GM23338 (cell line): Measurements from ENCODE around the gene SPDL1. TPM values are rescaled to one million over a fixed set of nuclear protein-coding genes. Genes with fewer than 3 reads are reported as not detected.

Source experiments
- ATAC-seq: fragments of 200-7000 bp; cut with Tn5 transposase; 3 replicates; pipeline ENCODE4 v1.9.1; 2020
- DNase-seq: peaks from one replicate; pipeline ENCODE4 v3.0.0-alpha.2; 2015; ENCODE audit warnings: low spot score
- H2AFZ ChIP-seq: fragments of 200-600 bp; sonication (generic); 2 replicates; pipeline ENCODE4 v1.8.0; 2016; ENCODE audit warnings: antibody characterized with exemption, mild to moderate bottlenecking, moderate library complexity
- H3F3A ChIP-seq: fragments of 200-600 bp; sonication (generic); replicated peaks from 2 replicates; pipeline ENCODE4 v1.8.0; 2017; ENCODE audit warnings: antibody characterized with exemption, mixed run types, low read depth
- H3K27ac ChIP-seq: fragments of 200-600 bp; sonication (generic); 2 replicates; pipeline ENCODE4 v1.6.1; 2016; ENCODE audit warnings: low read depth
- H3K27me3 ChIP-seq: fragments of 200-600 bp; sonication (generic); 2 replicates; pipeline ENCODE4 v1.8.0; 2016; ENCODE audit warnings: mild to moderate bottlenecking, mixed run types, moderate library complexity; ENCODE audit not compliant: insufficient read depth
- H3K36me3 ChIP-seq: fragments of 200-600 bp; sonication (generic); 2 replicates; pipeline ENCODE4 v1.8.0; 2016; ENCODE audit warnings: mild to moderate bottlenecking; ENCODE audit not compliant: insufficient read depth
- H3K4me1 ChIP-seq: fragments of 200-600 bp; sonication (generic); 2 replicates; pipeline ENCODE4 v1.8.0; 2016; ENCODE audit warnings: mild to moderate bottlenecking, moderate library complexity; ENCODE audit not compliant: insufficient read depth
- H3K4me2 ChIP-seq: fragments of 200-600 bp; sonication (generic); 2 replicates; pipeline ENCODE4 v1.7.1; 2017; ENCODE audit warnings: mixed run types
- H3K4me3 ChIP-seq: fragments of 200-600 bp; sonication (generic); 2 replicates; pipeline ENCODE4 v1.6.1; 2016; ENCODE audit warnings: mixed run types
- H3K79me2 ChIP-seq: fragments of 200-600 bp; sonication (generic); replicated peaks from 2 replicates; pipeline ENCODE4 v1.8.0; 2017; ENCODE audit warnings: mild to moderate bottlenecking; ENCODE audit not compliant: insufficient read depth
- H3K9me2 ChIP-seq: fragments of 200-600 bp; sonication (generic); 2 replicates; pipeline ENCODE4 v1.8.0; 2017; ENCODE audit not compliant: insufficient read depth
- H4K20me1 ChIP-seq: fragments of 200-600 bp; sonication (generic); replicated peaks from 2 replicates; pipeline ENCODE4 v1.8.0; 2017; ENCODE audit warnings: mild to moderate bottlenecking; ENCODE audit not compliant: insufficient read depth
- H3K27ac Mint-ChIP-seq: 2 replicates; pipeline ENCODE4 v1.8.0; 2020; ENCODE audit warnings: inconsistent platforms, mild to moderate bottlenecking, moderate library complexity, mixed read lengths
- H3K27me3 Mint-ChIP-seq: 3 replicates; pipeline ENCODE4 v1.8.0; 2022; ENCODE audit warnings: low read depth, mild to moderate bottlenecking, moderate library complexity, mixed read lengths, inconsistent platforms; ENCODE audit not compliant: insufficient read depth, poor library complexity
- H3K36me3 Mint-ChIP-seq: 3 replicates; pipeline ENCODE4 v1.8.0; 2021; ENCODE audit warnings: low read depth, mild to moderate bottlenecking, inconsistent platforms, moderate library complexity, mixed read lengths
- H3K4me1 Mint-ChIP-seq: 3 replicates; pipeline ENCODE4 v1.8.0; 2020; ENCODE audit warnings: mild to moderate bottlenecking, inconsistent platforms, mixed read lengths
- H3K4me3 Mint-ChIP-seq: 3 replicates; pipeline ENCODE4 v1.8.0; 2021; ENCODE audit warnings: moderate library complexity, mild to moderate bottlenecking, inconsistent platforms, mixed read lengths
- H3K9me3 Mint-ChIP-seq: 3 replicates; pipeline ENCODE4 v1.8.0; 2020; ENCODE audit warnings: moderate library complexity, mild to moderate bottlenecking, inconsistent platforms, mixed read lengths
- CREB1 ChIP-seq: fragments of 250-450 bp; sonication (Bioruptor Pico); IDR thresholded peaks from 2 replicates; pipeline ENCODE4 v1.5.0; 2020; ENCODE audit warnings: low read depth, mild to moderate bottlenecking, moderate library complexity
- CTCF ChIP-seq, 2 experiments: fragments of 200-600 bp in 1 of 2; sonication (generic) in 1 of 2; conservative IDR thresholded peaks; 2 replicates each; pipeline versions ENCODE4 v1.5.1 to v1.6.1; 2016 to 2017; ENCODE audit warnings: antibody characterized with exemption in 2 of 2, low read depth in 2 of 2, mild to moderate bottlenecking in 2 of 2, moderate library complexity in 1 of 2
- EZH2 ChIP-seq: fragments of 200-600 bp; sonication (generic); IDR thresholded peaks from one replicate; pipeline ENCODE4 v1.8.0; 2017; ENCODE audit warnings: antibody characterized with exemption, mild to moderate bottlenecking, low read depth; ENCODE audit not compliant: unreplicated experiment
- JUNB ChIP-seq: IDR thresholded peaks from one replicate; pipeline ENCODE4 v1.6.1; 2016; ENCODE audit warnings: antibody characterized with exemption; ENCODE audit not compliant: unreplicated experiment
- NANOG ChIP-seq: IDR thresholded peaks from 2 replicates; pipeline ENCODE4 v1.6.1; 2016; ENCODE audit warnings: antibody characterized with exemption, borderline replicate concordance
- REST ChIP-seq: IDR thresholded peaks from one replicate; pipeline ENCODE4 v1.6.1; 2018; ENCODE audit warnings: antibody characterized with exemption; ENCODE audit not compliant: unreplicated experiment
- STAT1 ChIP-seq: IDR thresholded peaks from one replicate; pipeline ENCODE4 v1.6.1; 2016; ENCODE audit warnings: antibody characterized with exemption; ENCODE audit not compliant: unreplicated experiment
- ZNF114 ChIP-seq: fragments of 250-450 bp; sonication (Bioruptor Pico); IDR thresholded peaks from 2 replicates; pipeline ENCODE4 v1.5.0; 2020; ENCODE audit warnings: mild to moderate bottlenecking, moderate library complexity
- ZNF331 ChIP-seq: fragments of 250-450 bp; sonication (Bioruptor Pico); IDR thresholded peaks from 2 replicates; pipeline ENCODE4 v1.5.0; 2020; ENCODE audit warnings: low read depth, mild to moderate bottlenecking, moderate library complexity
- polyA plus RNA-seq: library from polyadenylated mRNA; unstranded; fragments of >200 nt; fragmentation: Nextera tagmentation; extraction: Ambion mirVana; gene quantifications from 2 replicates; pipeline ENCODE4 v1.2.1, GENCODE V29; 2016
- total RNA-seq: library from RNA; depleted of rRNA; stranded (reverse); fragments of >200 nt; shearing (Covaris generic); gene quantifications from 2 replicates; pipeline ENCODE4 v1.2.3, GENCODE V29; 2014

The SPDL1 gene
- total and polyA plus RNA-seq, 2 experiments from 2014 or later: 76.9 to 79.6 TPM

GRCh38 chr5:169584998-169585451 is 1.5 kb downstream of the SPDL1 start (continued):
- TF ChIP-seq CREB1 (CRISPR knock-in tag) (no peak), ZNF114 (CRISPR knock-in tag) (no peak), NANOG (no peak), EZH2 (no peak), REST (no peak)

GRCh38 chr5:169590602-169591001 is 7.0 kb downstream of the SPDL1 start:
- H3K27ac Mint-ChIP-seq: no peak overlapping the region
- no peak overlapping the region for H3K4me2 ChIP-seq
- H3K36me3 Mint-ChIP-seq: peaks cover 70% of the 10 kb centered on the region
- DNase-seq (no peak), ATAC-seq (no peak)
- peaks cover 2% of the 10 kb centered on the region for H3K27me3 Mint-ChIP-seq
- peaks cover 7% of the 10 kb centered on the region for H3K4me1 Mint-ChIP-seq
- peaks cover 69% of the 10 kb centered on the region for H3K36me3 ChIP-seq
- H4K20me1 ChIP-seq: 0 out of 2 replicates have a peak, but pooled peaks cover 2% of the 10 kb centered on the region
- no peaks in the 10 kb centered on the region for H3K9me3 Mint-ChIP-seq
- no peak overlapping the region for H3K27ac ChIP-seq
- no peak overlapping the region for H3K4me3 Mint-ChIP-seq
- H3K27me3 ChIP-seq: no peaks in the 10 kb centered on the region
- H3K4me3 ChIP-seq: no peak overlapping the region
- no peaks in the 10 kb centered on the region for H3F3A ChIP-seq
- H3K9me2 ChIP-seq: no peaks in the 10 kb centered on the region
- H3K79me2 ChIP-seq: peaks cover 31% of the 10 kb centered on the region
- no peak overlapping the region for H2AFZ ChIP-seq
- H3K4me1 ChIP-seq: no peaks in the 10 kb centered on the region
- TF ChIP-seq EZH2 (no peak), CTCF (conservative IDR thresholded peaks at IDR 0.05; ENCODE audit: low read depth in 2 of 2) (no peak), ZNF331 (CRISPR knock-in tag) (no peak), ZNF114 (CRISPR knock-in tag) (no peak), REST (no peak), JUNB (no peak), STAT1 (no peak), CREB1 (CRISPR knock-in tag) (no peak)
